GM21825 (cell line): ENCODE data around the gene HINT2.

Experiments used
- ATAC-seq: cut with Tn5 transposase; IDR thresholded peaks from one replicate; pipeline ENCODE4 v1.9.1; 2021; ENCODE audit warnings: mild to moderate bottlenecking, moderate library complexity; ENCODE audit not compliant: unreplicated experiment

The HINT2 gene

DNA sequence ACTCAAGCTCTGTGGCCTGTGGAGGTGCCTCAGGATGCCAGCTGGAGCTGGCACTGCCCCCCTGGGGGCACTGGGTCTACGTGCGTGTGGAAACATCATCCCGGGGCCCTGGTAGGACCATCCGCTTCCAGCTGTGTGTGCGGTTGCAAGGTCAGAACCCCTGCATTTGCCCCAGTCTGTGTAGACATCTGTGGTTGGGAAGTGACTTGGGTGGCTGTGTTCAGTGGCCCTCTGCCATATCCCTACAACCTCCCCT, 26.7 kb upstream of the HINT2 start:
- ATAC-seq, result no peak

DNA sequence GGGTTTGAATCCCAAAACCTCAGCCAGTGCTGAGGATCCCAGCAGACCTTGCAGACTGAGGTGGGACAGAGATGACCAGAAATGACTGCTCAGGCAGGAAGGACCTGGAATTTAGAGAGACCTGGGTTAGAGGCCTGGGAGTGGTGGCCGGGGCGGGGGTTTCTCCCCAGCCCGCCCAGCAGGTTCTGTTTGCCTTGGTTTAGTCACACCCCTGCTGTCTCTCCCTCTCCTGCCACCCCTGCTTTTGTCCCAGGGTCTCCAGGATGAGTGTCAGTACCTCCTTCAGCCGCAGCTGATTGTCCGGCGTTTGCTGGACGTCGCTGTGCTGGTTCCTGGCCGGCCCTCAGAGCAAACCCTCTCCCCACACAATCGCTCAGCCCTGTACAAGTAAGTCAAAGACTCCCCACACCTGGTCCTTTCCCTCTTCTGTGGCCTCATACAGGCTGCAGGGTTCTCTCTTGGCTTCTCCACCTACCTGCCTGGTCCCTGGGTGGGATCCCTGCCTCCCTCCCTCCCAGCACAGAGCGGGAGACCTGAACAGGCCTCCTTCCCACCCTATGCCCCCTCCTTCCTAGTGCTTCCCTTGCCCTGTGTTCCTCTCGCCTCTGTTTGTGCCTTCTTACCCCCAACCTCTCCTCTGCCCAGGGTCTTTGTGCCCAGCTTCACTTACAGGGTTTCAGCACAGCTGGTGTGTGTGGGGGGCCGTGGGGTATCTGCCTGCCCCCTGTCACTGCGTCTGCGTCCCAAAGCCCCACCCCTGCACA, 26.2 kb upstream of the HINT2 start:
- no peak for ATAC-seq

DNA sequence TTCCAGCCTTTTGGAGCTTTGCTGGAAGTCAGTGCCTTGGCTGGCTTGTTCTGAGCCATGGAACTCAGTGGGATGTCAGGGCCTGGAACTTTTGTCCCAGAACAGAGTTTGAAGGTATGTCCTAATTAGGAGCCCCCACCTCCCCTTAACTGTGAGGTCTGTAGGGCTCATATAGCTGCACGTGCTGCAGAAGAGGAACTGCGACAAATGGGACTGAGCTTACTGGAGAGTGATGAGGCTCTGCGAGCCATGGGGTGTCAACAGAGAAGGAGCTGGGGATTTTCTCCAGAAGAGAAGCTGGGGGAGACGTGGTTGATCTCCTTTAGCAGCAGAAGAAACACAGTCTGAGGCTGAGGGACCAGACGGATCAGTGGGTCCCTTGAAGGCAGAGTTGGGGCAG, 25.1 kb upstream of the HINT2 start:
- no peak for ATAC-seq

DNA sequence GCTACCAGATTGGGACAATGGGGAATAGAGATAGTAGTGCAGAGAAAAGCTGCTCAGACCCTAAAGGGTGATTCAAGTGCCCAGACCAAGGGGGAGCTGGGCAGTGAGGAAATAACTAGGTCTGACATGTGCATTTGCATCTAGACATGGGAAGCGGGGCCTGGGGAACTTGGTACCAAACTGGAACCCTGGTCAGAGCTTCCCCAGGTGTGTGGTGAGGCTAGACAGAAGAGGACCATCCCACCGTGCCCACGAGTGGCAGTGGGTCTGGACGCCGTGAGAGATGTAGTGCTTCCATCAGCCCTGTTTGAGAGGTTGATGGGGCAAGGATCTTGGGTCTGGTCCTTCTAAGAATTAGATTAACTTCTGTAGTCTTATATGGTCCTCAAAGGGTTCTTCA, 21.8 kb upstream of the HINT2 start:
- ATAC-seq, result no peak

DNA sequence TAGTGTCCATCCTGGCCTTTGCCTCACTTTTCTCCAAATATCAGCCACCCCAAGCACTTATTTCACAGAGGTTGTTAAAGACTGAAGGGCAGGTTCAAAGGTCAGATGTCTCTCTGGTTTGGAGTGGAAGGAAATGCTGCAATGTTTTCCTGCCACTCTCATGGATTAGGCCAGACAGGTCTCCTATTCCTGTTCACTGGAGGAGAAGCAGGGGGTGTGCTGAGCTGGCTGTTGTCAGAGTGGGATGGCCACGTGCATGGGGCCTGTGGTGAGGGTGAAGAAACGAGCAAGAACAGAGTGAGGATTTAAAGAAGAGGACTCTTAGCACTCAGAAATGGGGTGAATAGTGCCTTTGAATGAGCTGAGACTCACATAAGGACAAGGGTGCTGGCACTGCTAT, 20.9 kb upstream of the HINT2 start:
- no peak for ATAC-seq

DNA sequence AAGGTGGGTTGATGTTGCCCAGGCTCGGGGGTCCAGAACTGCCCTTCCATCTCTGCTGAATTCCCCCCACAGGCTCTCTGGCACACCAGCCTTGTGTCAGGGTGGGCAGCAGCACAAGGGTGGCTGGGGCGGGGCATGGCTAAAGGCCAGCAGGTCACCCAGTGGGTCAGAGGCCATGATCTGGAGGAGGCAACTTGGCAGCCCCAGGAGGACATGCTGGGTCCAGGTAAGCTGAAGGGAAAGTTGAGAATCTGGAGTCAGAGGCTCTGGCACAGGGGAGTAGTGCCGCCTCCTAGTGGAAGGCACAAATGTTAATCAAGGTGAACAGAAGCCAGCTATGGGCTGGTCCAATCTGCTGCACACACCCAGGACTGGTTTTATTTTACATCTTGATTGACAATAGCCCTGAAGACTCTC, 20.4 kb upstream of the HINT2 start:
- ATAC-seq, result no peak

DNA sequence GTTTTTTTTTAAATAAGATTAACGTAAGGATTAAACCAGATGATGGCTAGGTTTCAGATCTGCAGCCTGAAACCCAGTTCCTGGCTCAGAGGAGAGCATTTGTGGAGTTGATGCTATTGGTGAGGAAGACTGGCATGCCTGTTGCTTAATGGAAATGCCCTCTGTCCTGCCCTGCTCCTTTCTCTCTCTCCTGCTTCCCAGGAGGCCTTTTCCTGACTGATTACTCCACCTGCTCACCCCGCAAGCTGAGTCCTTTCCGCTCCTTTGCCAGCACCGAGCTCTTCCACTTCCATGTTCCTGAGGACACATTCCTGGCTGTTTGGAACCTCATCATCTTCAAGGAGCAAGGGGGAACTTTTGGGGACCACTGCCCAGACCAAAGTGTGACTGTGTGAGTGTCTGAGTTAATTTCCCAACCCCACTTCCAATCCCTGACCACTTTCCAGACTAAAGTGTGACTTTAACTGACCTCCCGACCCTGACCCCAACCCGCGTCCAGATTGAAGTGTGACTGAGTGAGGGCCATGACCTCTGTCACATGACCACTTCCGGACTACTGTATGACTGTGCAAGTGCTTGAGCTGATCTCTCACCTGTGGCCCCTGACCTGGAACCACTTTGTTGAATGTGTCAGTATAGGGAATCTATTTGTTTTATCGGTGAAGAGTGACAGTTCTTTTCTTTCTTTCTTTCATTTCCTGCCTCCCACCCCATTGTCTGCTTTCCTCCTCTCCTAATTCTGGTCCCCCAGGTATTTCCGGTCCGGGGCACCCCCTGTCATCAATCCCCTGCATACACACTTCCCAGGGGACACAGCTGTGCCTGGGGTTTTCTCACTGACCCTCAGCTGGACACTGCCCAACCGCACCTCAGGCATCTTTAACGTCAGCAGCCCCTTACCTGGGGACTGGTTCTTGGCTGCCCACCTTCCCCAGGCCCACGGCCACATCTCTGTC, 19.7 kb upstream of the HINT2 start:
- no peak for ATAC-seq

DNA sequence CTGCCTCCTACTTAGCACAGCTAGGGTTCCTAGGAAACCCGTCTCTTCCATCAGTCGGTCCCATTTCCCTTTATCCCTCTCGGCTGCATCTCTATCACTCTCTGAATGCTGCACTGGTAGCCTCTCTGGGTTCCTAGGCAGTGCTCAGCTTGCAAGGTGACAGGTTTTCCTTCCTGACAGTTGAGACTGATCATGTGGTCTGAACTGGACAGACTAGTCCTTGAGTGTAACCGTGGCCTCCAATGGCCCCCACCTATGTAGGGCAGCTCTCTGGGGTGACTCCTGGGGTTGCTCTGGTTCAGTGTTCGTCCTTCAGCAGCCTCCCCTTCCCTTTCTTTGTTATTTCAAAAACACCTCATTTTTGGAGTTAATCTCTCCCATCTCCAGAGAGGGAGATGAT, 18.0 kb upstream of the HINT2 start:
- no peak for ATAC-seq

DNA sequence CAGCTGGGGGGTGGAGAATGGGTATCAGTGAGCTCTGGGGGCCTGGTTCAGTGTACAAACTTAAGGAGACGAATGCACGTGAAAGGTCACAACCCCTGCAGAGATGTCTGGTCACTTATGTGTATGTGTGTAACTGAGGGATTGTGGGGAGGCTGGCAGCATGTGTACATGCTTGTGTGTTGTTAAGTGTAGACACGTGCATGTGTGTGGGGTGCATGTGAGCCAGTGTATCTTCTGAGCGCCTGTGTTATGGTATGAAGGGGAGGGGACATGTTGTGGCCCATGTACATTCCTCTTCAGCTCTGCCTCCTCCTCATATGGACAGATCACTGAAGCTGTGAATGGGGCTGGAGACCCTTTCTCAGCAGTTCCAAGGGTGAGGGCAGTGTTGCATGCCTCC, 16.2 kb upstream of the HINT2 start:
- no peak for ATAC-seq

DNA sequence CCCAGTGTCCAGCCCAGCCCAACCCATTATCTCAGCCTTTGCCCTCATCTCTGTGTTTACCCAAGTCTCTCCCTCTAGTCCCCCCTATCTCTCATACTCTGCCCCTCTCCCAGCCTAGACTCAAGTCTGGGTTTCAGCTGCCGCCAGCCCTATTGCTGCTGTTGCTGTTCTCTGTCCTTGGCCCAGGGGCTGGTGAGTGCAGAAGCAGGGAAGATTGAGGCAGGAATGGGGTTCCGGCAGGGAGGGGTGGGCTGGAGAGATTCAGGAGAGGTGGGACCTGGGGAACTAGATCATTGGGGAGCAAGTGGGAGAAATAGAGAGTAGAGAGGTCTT, 14.9 kb upstream of the HINT2 start:
- no peak for ATAC-seq

DNA sequence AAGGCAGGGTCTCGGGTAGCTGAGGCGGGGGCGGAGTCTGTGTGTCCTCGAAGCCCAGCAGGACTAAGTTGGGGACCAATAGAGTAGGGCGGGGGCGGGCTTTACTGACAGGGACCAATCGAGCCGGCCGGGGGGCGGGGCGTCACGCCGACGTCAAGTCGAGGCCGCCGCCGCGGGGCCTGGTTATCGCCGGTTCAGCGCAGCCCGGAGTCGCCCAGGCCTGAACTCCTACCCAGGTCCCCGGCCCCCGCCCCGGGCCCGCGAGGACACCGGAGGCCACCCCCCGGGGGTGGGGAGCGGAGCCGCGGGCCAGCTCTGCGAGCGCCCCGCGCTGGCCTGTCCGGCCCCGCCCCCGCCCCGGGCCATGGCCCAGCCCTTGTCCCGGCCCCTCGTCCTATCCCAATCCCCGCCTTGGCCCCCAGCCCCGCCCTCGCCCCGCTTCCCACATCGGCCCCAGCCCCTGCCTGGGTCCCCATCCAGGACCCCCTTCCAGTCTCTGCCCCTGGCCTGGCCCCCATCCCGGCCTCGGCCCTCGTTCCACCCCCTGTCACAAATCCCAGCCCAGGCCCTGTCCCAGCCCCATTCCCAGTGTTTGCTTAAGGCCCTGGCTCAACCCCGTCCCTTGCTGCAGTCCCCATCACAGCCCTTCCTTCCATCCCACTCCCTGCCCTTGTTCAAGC, 14.4 kb upstream of the HINT2 start, which contains the start of gene TMEM8B:
Gene TMEM8B (plus strand): TSS at position 145 of the 680 bp plus-strand sequence. CDS start 220 bp downstream, at position 365.
- peak; percentile 67 for ATAC-seq

DNA sequence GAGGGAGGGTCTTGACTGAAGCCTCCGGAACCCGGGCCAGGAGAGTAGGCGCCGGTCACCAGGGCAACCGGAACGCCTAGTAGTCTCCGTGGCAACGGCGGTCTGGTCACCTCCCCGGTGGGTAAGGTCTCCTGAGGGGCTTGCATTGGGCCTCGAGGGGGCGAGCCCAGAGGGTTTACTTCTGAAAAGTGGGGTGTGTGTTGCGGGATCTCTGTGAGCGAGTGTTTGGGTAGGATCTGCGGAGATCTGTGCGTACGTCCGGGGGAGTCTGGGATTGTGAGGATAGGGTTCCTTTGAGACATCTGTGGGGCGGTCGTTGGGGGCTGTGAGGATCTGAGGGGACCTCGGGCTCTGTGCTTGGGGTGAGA, 13.9 kb upstream of the HINT2 start, which contains the start of gene FAM221B:
Gene FAM221B (minus strand): TSS at position 17 of the 368 bp plus-strand sequence. CDS start 2,571 bp downstream, outside the sequence.
- ATAC-seq, result peak; percentile 7

DNA sequence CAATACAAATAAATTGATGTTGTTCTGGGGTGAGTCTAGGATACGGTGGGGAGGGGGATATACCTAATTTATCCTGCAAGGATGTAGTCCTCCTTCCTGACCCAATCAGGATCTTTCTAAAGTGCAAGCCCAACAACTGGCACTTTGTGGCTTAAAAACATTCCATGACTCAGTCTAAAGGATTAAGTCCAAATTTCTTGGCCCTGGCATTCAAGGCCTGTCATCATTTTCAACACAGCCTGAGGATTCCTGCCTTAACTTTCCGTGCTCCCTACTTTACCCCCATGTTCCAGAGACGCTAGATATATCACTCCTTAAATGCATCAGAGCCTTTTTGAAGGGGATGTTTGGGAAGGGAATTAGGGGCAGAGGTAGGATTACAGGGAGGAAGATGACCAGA, 12.6 kb upstream of the HINT2 start:
- no peak for ATAC-seq

DNA sequence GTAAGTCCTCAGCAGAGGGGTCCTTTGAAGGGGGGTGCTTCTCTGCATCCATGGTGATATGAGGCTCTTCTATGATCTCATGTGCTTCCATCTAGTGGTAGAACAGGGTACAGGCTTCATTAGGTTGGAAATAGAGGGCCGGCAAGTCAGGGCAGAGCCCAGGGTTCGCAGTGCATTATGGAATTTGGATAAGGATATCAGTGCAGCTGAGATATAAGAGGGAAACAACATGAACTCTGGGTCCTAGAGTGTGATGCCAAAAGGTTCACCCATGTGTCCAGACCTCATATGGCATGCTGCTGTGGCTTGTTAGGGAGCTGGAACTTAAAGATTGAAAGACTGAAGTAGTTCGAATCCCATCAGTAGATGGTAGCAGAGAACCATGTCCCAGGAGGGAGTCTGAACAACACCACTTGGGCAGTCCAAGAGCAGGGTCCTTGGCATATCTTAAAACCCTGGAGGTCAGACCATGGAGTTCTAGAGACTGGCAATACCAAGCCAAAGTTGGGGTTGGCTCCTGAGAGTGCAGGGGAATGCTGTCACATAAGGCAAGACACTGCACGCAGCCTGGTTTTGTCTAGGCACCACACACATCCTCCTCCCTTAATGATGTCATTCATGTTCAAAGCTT, 11.3 kb upstream of the HINT2 start:
- ATAC-seq, result peak; percentile 40

DNA sequence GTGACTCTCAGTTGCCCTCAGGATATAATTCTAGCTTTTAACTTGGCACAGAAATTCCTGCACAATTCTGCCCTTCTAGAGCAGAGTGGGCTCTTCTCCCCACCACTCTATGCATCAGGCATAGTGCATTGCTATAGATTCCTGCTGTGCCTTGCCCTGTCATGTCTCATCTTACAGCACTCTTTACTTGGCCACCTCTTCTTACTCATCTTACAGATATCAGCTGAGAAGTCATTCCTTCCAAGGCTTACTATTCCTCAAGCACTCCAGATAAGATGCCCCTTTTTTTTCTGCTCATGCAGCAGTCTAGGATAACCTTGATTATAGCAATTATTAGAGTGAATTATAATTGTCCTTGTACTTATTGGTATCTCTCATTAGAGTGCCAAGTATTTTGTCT, 8.1 kb upstream of the HINT2 start:
- ATAC-seq, result no peak

DNA sequence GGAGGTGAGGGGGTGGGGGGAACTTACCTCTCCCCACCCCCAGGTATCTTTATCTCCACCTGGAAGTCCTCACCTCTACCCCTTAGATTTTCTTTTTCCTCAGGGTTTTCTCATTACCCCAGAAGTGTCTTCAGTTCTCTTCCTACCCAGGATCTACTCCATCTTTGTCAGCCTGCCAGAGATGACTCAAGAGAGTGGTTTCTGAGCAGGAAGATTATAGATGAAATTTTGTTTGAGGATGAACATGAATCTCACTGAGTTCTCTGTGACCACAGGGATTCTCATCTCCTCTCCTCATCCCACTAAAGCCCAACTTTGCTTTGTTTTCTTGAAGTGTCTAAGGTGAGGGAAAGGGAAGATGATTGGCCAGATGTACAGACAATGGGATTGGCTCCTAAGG, 5.2 kb upstream of the HINT2 start:
- ATAC-seq, result no peak

DNA sequence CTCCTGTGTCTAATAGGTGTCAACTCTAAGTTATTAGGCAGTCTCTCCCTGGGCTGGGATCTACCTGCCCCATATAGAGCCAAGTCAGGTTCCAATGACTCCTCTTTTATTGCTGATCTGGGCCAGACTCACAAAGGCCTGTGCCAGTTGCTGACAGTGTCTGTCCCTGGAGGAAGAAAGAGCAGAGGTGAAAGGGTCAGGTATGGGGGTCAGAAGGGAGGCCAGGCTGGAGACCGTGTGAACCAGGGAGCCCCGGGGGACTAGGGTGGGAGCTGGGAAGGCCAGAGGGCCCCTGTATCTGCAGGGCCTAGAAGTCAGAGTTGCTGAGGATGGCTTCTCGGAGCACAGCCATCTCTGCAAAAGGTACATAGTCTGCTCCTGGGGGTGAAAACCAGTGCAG, 3.5 kb upstream of the HINT2 start:
- no peak for ATAC-seq

DNA sequence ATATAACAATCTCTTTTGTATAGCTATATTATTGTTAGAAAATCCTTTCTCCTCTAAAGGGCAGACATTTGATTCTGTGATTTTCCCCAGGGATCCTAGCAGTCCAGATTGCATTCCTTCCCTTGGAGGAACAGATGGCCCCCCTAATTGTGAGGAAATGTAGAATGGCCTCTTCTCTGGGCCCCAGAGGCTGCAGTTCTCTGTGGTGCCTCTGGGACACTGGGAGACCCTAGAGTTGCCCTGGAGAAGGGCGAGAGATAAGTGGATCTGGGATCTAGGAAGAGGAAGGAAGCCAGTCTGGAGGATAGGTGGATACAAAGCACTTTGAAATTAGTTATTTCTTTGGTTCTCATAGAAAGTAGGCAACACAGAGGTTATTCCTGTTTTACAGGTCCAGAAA, 1.9 kb upstream of the HINT2 start:
- no peak for ATAC-seq

DNA sequence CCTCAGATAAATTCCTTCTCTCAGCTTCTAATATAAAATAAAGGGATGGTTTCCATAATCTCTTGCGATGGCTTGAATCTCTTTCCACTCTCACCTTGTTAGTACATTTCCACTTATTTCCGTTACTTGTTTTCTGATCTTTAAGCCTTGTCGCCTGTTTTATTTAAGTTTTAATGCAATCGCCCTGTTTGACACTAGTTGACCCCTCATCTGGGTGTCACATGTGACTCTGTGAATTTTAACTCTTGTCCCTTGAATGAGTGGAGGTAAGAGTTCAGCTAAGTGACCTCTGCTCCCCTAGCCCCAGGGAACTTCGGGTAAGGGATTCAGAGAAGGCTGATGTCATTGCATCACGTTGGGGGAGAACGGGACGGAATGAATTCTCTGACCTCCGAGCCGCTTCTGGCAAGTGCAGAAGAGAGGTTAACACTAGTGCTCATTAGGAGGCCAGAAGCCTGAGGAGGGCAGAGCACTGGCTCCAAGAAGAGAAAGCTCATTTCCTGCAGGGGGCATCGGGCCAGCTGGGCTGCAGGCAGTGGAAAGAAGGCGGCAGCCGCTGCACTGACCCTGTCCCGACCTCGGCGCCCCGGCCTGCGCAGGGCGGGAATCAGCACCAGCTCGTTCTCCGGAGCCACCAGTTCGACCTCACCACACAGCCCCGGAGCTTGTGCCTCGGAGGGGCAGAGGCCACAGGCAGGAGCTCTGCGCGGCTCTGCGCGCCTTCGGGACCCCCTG, 569 bp downstream of the HINT2 start:
- peak; percentile 24 for ATAC-seq

DNA sequence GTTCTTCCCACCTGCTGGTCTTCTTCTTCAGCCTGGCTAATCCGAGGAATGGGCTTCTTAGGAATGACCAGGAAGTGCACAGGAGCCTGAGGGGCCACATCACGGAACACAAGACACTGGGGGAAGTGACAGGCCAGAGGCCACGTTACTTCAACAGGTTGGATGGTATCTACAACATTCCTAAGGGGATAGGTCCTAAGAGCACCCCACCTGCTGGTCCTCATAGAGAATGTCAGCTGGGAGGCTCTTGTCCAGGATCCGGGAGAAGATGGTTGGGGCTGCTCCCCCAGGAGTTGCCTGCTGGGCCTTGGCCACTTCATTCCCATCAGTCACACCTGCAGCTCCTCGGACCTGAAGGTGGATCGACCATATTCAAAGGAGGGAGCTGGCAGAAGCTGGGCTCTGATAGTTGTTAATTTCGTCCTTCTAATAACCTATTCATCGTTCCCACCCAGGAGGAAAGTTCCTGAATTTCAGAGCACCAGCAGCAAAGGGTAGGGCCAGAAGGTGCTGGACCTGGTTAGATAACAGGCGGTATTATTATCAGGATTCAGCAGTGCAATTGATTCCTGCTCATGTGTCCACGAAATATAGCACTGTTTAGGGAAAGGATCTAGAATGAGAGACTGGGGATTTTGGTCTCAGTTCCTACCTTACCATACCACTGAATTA, 1.3 kb downstream of the HINT2 start:
- no peak for ATAC-seq
